Activated CD4-positive, CD25-positive, alpha-beta regulatory T cell treated with anti-CD3 and anti-CD28 coated beads, Interleukin-2, amount 50 U/mL, for 16 hours (primary cell): ENCODE data around the gene PSMB3.

Source experiments
- DNase-seq: peaks from one replicate; pipeline ENCODE4 v3.0.0-alpha.2; 2020; ENCODE audit warnings: low read depth, low spot score

Gene PSMB3

DNA sequence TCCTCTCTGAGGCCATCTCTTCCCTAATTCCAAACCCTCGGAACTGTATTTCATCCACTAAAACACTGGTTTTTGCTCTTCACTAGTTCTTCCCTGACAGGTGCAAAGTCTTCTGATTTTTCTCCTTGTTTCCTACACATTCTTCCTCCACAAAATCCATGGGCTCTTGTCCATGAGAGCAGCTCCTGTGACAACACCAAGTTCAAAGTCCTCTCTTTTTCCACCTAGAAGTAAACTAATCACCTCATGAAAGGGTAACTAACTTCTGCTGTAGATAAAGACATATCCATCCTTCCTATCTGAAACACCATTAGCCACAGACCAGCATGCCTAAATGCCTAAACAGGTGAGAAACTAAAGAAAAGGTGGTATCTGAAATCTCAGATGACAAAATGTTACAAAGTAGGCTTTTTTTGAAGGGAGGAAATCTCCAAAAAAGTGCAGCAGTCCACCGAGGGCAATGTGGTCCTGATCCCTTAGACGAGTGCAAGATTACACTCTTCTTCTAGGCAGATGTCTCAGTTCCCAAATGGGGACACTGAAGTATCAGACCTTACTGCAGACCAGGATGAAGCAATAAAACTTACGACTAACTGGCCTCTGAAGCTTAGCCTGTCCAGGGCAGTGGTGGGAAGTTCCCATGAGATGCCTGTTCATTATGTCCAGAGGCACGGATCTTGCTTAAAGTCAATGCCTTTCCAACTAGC lies 44.1 kb downstream of the PSMB3 start:
- no peak for DNase-seq

GRCh38 chr17:38797158-38797490 lies 44.6 kb downstream of the PSMB3 start:
- DNase-seq: no peak

- no peak for DNase-seq
Observed at GRCh38 chr17:38797828-38798227, 45.3 kb downstream of the PSMB3 start.

DNA sequence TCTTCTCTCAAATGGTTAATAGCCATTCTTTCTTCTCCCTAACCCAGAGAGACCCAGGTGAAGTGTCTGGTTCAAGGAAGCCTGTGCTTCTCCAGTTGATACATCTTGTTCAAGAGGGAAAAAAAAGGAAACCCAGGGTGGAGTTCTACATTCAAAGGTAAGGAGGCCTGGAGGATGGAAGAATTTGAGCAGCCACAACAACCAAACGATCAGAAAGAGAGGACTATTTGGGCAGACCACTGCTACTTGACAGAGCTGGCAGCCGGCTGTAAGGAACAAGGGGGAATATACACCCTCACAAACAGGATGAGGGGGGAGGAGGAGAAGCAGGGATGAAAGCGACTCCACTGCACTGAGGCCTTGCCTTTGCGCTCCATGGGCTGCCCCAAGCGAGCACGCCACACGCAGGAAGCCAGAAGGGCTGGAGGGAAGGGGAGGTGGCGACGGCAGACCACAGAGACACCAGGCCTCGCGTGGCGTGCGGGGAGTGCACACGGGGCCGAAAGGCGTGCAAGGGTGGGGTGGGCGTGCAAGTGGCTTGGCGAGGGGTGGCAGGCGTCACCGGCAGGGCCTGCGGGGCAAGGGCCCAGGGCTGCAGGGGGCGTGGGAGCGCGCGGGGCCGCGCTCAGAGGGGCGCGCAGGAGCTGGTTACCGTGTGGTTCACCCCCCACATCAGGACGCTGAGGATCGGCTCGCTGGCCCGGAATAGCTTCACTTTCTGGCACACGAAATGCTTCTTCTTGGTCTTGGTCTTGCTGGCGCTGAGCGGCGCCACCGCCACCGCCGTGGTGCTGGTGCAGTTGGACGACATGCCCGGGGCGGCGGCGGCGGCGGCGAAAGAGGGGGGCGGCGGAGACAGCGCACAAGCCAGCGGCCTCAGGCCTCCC lies 46.3 kb downstream of the PSMB3 start:
- DNase-seq: peak; percentile 12

DNA sequence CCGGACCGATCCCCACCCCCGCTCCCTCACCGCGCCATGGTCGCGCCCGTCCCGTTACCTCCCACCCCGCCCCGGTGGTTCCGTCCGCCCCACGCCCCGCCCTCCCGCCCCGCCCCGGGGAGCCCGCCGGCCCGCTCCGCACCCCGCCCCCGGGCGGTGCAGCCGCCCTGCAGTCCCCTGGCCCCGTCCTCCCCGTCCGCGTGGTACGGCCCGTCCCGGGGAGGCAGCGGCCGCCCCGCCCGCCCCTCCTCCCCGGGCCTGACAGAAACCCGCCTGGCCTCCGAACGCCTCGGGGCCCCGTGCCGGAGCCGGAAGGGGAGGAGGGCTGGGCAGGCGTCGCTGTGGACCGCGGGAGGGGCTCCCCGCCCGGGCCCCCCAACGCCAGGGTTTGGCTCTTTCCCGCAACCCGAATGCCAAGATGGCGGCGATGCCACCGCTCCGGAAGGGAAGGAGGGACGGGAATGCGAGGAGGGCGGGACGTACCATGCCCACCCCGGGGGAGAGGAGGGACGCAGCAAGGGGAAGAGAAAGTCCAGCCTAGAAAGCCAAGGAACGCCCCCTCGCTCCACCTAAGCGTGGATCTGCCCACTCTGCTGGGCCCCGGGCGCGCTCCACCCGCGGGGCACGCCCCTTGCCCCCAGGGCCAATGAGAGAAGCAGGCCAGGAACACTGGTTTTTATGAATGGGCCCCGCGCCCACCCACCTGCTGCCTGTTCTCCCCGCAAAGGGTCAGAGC lies 47.1 kb downstream of the PSMB3 start, which contains the start of gene PIP4K2B:
PIP4K2B (minus strand) TSS at position 56 of the 736 bp plus-strand sequence. CDS start 132 bp downstream, outside the sequence.
- DNase-seq: peak; percentile 62

- DNase-seq: no peak
Observed at GRCh38 chr17:38800237-38800760, 47.8 kb downstream of the PSMB3 start.

DNA sequence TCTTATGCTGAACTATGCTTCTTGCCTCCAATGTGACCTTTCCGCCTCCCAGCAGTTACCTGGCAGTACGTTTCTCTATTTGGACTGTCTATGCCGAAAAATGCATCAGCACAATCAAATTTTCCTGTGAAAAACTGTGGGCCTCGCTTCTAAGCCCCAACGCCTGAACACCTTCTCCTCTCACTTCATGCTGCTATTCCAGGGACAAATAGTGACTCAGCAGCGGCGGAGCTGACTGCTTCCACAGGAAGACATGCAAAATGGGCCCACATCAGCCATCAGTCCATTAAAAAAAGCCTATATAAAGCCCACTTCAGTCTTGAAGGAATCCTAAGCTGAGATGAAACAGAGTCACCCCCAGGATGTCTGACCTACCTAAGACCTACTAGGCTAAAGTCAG lies 57.3 kb downstream of the PSMB3 start:
- DNase-seq: no peak
